HG03521 (cell line): Measurements from ENCODE around the gene DNM3.

Source experiments
- ATAC-seq: cut with Tn5 transposase; IDR thresholded peaks from one replicate; pipeline ENCODE4 v1.9.1; 2021; ENCODE audit warnings: mild to moderate bottlenecking, moderate library complexity; ENCODE audit not compliant: unreplicated experiment

DNM3 gene

DNA sequence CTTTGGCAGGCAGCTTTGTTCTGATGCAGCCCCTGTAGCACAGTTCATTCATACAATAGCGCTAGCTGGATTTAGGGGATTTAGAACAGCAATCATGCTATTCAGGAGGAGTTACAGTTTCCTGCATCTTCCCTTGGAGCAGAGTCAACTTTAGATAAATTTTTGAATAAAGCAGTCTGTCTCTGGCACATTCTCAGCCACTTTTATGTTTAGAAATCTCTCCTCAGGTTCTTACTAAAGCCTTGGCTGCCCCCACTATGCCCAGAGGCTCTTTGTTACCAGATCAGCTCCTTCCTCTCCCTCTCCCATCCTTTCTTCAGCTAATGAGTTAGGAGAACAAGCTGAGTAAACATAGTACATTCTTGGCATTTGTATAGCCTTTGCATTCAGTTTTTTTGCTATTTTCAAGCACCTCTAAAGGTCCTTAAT lies 619.6 kb downstream of the DNM3 start:
- no peak for ATAC-seq
